Heart left ventricle (tissue), 13 donors: ENCODE measurements around the gene PFDN4.

Experiments
- CTCF ChIP-seq, 12 donors: fragments of 200-600 bp; sonication (generic) in 4 of 12; IDR thresholded peaks; one replicate each; pipeline versions ENCODE4 v1.5.0 to v1.8.0; 2018 to 2022; ENCODE audit warnings: antibody characterized with exemption in 12 of 12, mild to moderate bottlenecking in 5 of 12
- POLR2A ChIP-seq, 2 donors: fragments of 450-650 bp; IDR thresholded peaks; one replicate each; pipeline ENCODE4 v1.6.1; 2017; ENCODE audit warnings: antibody characterized with exemption in 2 of 2, mild to moderate bottlenecking in 2 of 2, moderate library complexity in 2 of 2
- donor health status: ischemic (EF 13 %, LVEDD 7.1; RV severe dilation, severe dysfunction).
- donor health status: DM: no; HTN: yes; CAD: no.
- donor health status: DM: no; HTN: no; CAD: no.
- donor health status: ischemic (EF 25% LVEDD 6.9; RV normal size, moderate dysfunction).
- donor health status: ischemic (EF 25% LVEDD 5.7; RV mildly dilated, moderate dysfunction).
- donor health status: ischemic (EF 35%, LVEDD 5.7; RV mildly dilated, moderate dysfunction).
- donor health status: nonischemic (EF 11% LVEDD 7.7; RV severe dilation, severe dysfunction).
- donor health status: DM: yes; HTN: yes; CAD: no.
- donor health status: PGD.
- donor health status: ischemic (EF 29% LVEDD 5.4; RV normal size, mild dysfunction).
- donor health status: nonischemic (EF 23%, LVEDD 6.1; RV moderate dilation, normal function).

DNA sequence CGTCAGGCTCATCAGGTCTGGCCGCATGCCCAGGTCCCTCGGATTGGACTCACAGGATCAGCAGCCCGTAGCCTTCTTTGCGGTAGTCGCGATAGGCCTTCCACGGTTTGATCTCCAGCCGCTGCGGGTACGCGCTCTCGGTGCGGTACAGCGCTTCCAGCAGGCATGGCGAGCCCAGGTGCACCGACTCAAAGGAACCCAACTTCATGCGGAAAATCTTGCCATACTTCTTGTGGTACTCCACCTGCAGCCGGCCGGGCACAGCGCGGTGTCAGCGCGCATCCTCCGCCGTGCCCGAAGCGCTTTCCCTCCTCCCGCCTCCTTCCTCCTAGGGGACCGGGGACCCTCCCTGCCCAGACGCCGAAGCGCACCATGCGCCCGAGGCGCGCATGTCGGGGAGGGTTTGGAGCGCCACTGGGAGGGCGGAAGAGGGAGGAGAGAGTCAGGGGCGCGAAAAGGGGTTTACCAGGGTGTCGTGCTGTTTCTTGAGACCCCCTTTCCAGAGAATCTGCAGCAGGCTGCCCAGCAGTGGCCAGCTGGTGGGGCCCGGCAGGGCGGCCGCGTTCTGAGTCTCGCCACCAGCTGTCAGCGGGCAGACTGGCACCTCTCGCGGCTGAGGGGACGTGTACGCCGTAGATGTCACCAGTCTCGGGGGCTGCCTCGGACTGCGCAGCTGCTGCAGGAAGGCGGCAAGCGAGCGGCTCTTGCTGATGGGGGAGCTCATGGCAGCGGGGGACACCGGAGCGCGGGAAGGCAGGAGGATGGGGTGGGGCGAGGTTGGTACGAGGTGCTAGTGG is 34.8 kb upstream of the PFDN4 start:
- TF ChIP-seq CTCF (IDR thresholded peaks at IDR 0.05): no peak
- no peak for TF ChIP-seq POLR2A (IDR thresholded peaks at IDR 0.05)
